SK-N-SH (cell line): ENCODE data around the gene RELT. TPM values are rescaled to one million over a fixed set of nuclear protein-coding genes. Genes with fewer than 3 reads are reported as not detected.

Experiments used
- CTCF ChIA-PET: fragments of 300-600, 350-600 bp; formaldehyde crosslinking; extraction: SDS; loops from one replicate; lab custom pipeline; 2021; lab: Yijun Ruan, JAX
- POLR2A ChIA-PET: fragments of 350-600 bp; sonication (Branson Sonifier 250); formaldehyde crosslinking; extraction: SDS; loops from one replicate; lab custom pipeline; 2020; ENCODE audit warnings: antibody characterized with exemption, inconsistent platforms; lab: Yijun Ruan, JAX
- DNase-seq: peaks from one replicate; pipeline ENCODE4 v3.0.0; 2012
- H2AFZ ChIP-seq: fragments of 200-600 bp; sonication (generic); 2 replicates; pipeline ENCODE4 v1.8.1; 2016; ENCODE audit warnings: antibody characterized with exemption, mild to moderate bottlenecking, low read depth
- H3F3A ChIP-seq: fragments of 200-600 bp; sonication (generic); replicated peaks from 2 replicates; pipeline ENCODE3; 2016; ENCODE audit warnings: antibody characterized with exemption, mild to moderate bottlenecking; ENCODE audit not compliant: insufficient read depth
- H3K27ac ChIP-seq, 2 experiments: fragments of 200-500 bp in 1 of 2; fragments of 200-600 bp in 1 of 2; sonication (Bioruptor generic) in 1 of 2; sonication (generic), shearing (Covaris generic) in 1 of 2; 2 replicates each; pipeline versions ENCODE4 v1.5.1 to v1.6.1; 2014 to 2016; ENCODE audit warnings: low read depth in 2 of 2, inconsistent platforms in 1 of 2, low read length in 1 of 2, mild to moderate bottlenecking in 1 of 2, mixed read lengths in 1 of 2
- H3K27me3 ChIP-seq: fragments of 200-600 bp; sonication (generic), shearing (Covaris generic); 2 replicates; pipeline ENCODE4 v1.6.1; 2016; ENCODE audit warnings: mixed run types; ENCODE audit not compliant: insufficient read depth
- H3K36me3 ChIP-seq, 2 experiments: fragments of 200-500 bp in 1 of 2; fragments of 200-600 bp in 1 of 2; sonication (Bioruptor generic) in 1 of 2; sonication (generic) in 1 of 2; replicated peaks in 1 of 2; 2 replicates each; pipeline versions ENCODE3 to v1.5.1; 2014 to 2016; ENCODE audit warnings: low read length in 1 of 2, mild to moderate bottlenecking in 1 of 2; ENCODE audit not compliant: insufficient read depth in 2 of 2, control insufficient read depth in 1 of 2
- H3K4me1 ChIP-seq, 2 experiments: fragments of 200-500 bp in 1 of 2; fragments of 200-600 bp in 1 of 2; sonication (Bioruptor generic) in 1 of 2; sonication (generic), shearing (Covaris generic) in 1 of 2; 2 replicates each; pipeline versions ENCODE4 v1.5.1 to v1.6.1; 2014 to 2016; ENCODE audit warnings: low read depth in 1 of 2, low read length in 1 of 2, mixed run types in 1 of 2; ENCODE audit not compliant: insufficient read depth in 2 of 2, control insufficient read depth in 1 of 2
- H3K4me2 ChIP-seq: fragments of 200-600 bp; sonication (generic), shearing (Covaris generic); 2 replicates; pipeline ENCODE4 v1.6.1; 2017; ENCODE audit warnings: mixed run types
- H3K4me3 ChIP-seq, 2 experiments: fragments of 200-500 bp in 1 of 2; fragments of 200-600 bp in 1 of 2; sonication (Bioruptor generic) in 1 of 2; sonication (generic), shearing (Covaris generic) in 1 of 2; 2 replicates each; pipeline versions ENCODE4 v1.5.1 to v1.8.1; 2014 to 2016; ENCODE audit warnings: low read depth in 2 of 2, inconsistent platforms in 1 of 2, low read length in 1 of 2, mild to moderate bottlenecking in 1 of 2, mixed read lengths in 1 of 2, moderate library complexity in 1 of 2
- H3K79me2 ChIP-seq: fragments of 200-600 bp; sonication (generic); 2 replicates; pipeline ENCODE4 v1.8.1; 2017; ENCODE audit warnings: mild to moderate bottlenecking; ENCODE audit not compliant: insufficient read depth
- H3K9ac ChIP-seq: fragments of 200-600 bp; sonication (generic); 2 replicates; pipeline ENCODE4 v1.6.1; 2017; ENCODE audit warnings: mixed run types
- H3K9me2 ChIP-seq: fragments of 200-600 bp; sonication (generic); 2 replicates; pipeline ENCODE4 v1.6.1; 2017; ENCODE audit warnings: mixed run types
- H3K9me3 ChIP-seq: fragments of 200-600 bp; sonication (generic); 2 replicates; pipeline ENCODE4 v1.6.1; 2017; ENCODE audit warnings: mixed run types, mild to moderate bottlenecking, moderate library complexity
- H4K20me1 ChIP-seq: fragments of 200-600 bp; sonication (generic); 2 replicates; pipeline ENCODE4 v1.6.1; 2017; ENCODE audit warnings: mild to moderate bottlenecking, mixed run types; ENCODE audit not compliant: insufficient read depth
- ELF1 ChIP-seq: IDR thresholded peaks from 2 replicates; pipeline ENCODE4 v1.4.0; 2012
- GATA2 ChIP-seq: sonication (generic); formaldehyde crosslinking; IDR thresholded peaks from 2 replicates; pipeline ENCODE4 v1.5.0; 2020; ENCODE audit warnings: mild to moderate bottlenecking, missing genetic modification reagents
- MEF2A ChIP-seq: IDR thresholded peaks from 2 replicates; pipeline ENCODE4 v1.4.0; 2012; ENCODE audit warnings: low read depth, borderline replicate concordance
- MXI1 ChIP-seq: IDR thresholded peaks from 2 replicates; pipeline ENCODE4 v1.6.1; 2012; ENCODE audit warnings: mild to moderate bottlenecking, low read depth, low read length, improper control_type of control experiment
- RCOR1 ChIP-seq: fragments of 150-350 bp; IDR thresholded peaks from 2 replicates; pipeline ENCODE4 v1.6.1; 2017; ENCODE audit warnings: antibody characterized with exemption, low read length
- SMC3 ChIP-seq: IDR thresholded peaks from 2 replicates; pipeline ENCODE4 v1.6.1; 2012; ENCODE audit warnings: low read depth, low read length, improper control_type of control experiment
- TAF1 ChIP-seq: IDR thresholded peaks from 2 replicates; pipeline ENCODE4 v1.6.1; 2012; ENCODE audit warnings: low read depth, mild to moderate bottlenecking, low read length, moderate library complexity, borderline replicate concordance
- TCF12 ChIP-seq: IDR thresholded peaks from 2 replicates; pipeline ENCODE4 v1.4.0; 2012
- WGBS: methylation state at CpG from one replicate; pipeline ENCODE4 v1.1.6; 2017; ENCODE audit warnings: low lambda C conversion rate; 5-methylcytosine and 5-hydroxymethylcytosine counted together
- polyA plus RNA-seq, 3 experiments: library from polyadenylated mRNA; depleted of rRNA; stranded (reverse); fragments of >200 nt; gene quantifications; 2 replicates each; pipeline ENCODE4 v1.2.3, GENCODE V29; 2012
- TF ChIP-seq, protein P1 (sequence below): IDR thresholded peaks from 2 replicates; pipeline ENCODE4 v1.4.0; 2012; ENCODE audit warnings: low read depth, borderline replicate concordance
- TF ChIP-seq, protein P2 (sequence below): IDR thresholded peaks from 2 replicates; pipeline ENCODE4 v1.6.1; 2012; ENCODE audit warnings: mild to moderate bottlenecking, low read depth, low read length, moderate library complexity
- TF ChIP-seq, protein P3 (sequence below): IDR thresholded peaks from 2 replicates; pipeline ENCODE4 v1.4.0; 2012; ENCODE audit warnings: low read depth, borderline replicate concordance
- TF ChIP-seq, protein P4 (sequence below): fragments of 200-600 bp; sonication (generic); IDR thresholded peaks from 2 replicates; pipeline ENCODE4 v1.6.1; 2017; ENCODE audit warnings: antibody characterized with exemption, mild to moderate bottlenecking, moderate library complexity

Gene RELT
- polyA plus RNA-seq, 1 of the 3 experiments (the other 2 are of a cell fraction): 4.3 TPM

DNA sequence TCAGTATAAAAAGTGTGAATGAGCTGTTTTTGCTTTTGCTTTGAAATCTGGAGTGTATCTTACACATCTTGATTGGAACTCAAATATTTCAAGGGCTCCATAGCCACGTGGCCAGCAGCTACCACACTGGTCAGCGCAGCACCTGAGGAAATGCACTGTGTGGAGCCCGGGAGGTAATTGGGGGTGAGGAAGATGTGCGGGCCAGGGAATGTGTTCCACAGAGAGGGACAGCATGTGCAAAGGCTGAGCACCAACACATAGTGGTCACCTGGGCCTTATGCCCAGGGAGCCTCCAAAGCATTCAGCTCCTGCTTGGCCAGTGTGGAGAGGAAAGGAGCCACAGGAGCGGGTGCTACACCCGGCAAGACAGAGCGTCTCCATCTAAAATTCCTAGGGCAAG is 20.8 kb downstream of the RELT start:
- Histone ChIP-seq H4K20me1 (peaks cover 3% of the 10 kb centered on the region; the same call in 1 of the 2 replicates), H3K9me2 (no peaks in the 10 kb centered on the region), H3K4me1 (no peaks in the 10 kb centered on the region; a peak in 1 of 4 replicates), H3K9me3 (no peaks in the 10 kb centered on the region), H3K36me3 (peaks cover 0 to under 1% of the 10 kb centered on the region in 2 experiments), H3K4me3 (no peak overlapping the region), H3F3A (peaks cover 9% of the 10 kb centered on the region), H2AFZ (no peak overlapping the region), H3K4me2 (no peak overlapping the region), H3K27ac (no peak overlapping the region; a peak in 1 of 4 replicates), H3K9ac (no peak overlapping the region), H3K79me2 (no peaks in the 10 kb centered on the region), H3K27me3 (no peaks in the 10 kb centered on the region)
- TF ChIP-seq SMC3: no peak
- TF ChIP-seq TCF12: no peak
- TF ChIP-seq ELF1: no peak
- TF ChIP-seq, protein P1, sequence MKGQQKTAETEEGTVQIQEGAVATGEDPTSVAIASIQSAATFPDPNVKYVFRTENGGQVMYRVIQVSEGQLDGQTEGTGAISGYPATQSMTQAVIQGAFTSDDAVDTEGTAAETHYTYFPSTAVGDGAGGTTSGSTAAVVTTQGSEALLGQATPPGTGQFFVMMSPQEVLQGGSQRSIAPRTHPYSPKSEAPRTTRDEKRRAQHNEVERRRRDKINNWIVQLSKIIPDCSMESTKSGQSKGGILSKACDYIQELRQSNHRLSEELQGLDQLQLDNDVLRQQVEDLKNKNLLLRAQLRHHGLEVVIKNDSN: no peak
- TF ChIP-seq, protein P2, sequence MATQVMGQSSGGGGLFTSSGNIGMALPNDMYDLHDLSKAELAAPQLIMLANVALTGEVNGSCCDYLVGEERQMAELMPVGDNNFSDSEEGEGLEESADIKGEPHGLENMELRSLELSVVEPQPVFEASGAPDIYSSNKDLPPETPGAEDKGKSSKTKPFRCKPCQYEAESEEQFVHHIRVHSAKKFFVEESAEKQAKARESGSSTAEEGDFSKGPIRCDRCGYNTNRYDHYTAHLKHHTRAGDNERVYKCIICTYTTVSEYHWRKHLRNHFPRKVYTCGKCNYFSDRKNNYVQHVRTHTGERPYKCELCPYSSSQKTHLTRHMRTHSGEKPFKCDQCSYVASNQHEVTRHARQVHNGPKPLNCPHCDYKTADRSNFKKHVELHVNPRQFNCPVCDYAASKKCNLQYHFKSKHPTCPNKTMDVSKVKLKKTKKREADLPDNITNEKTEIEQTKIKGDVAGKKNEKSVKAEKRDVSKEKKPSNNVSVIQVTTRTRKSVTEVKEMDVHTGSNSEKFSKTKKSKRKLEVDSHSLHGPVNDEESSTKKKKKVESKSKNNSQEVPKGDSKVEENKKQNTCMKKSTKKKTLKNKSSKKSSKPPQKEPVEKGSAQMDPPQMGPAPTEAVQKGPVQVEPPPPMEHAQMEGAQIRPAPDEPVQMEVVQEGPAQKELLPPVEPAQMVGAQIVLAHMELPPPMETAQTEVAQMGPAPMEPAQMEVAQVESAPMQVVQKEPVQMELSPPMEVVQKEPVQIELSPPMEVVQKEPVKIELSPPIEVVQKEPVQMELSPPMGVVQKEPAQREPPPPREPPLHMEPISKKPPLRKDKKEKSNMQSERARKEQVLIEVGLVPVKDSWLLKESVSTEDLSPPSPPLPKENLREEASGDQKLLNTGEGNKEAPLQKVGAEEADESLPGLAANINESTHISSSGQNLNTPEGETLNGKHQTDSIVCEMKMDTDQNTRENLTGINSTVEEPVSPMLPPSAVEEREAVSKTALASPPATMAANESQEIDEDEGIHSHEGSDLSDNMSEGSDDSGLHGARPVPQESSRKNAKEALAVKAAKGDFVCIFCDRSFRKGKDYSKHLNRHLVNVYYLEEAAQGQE: no peak
- TF ChIP-seq, protein P3, sequence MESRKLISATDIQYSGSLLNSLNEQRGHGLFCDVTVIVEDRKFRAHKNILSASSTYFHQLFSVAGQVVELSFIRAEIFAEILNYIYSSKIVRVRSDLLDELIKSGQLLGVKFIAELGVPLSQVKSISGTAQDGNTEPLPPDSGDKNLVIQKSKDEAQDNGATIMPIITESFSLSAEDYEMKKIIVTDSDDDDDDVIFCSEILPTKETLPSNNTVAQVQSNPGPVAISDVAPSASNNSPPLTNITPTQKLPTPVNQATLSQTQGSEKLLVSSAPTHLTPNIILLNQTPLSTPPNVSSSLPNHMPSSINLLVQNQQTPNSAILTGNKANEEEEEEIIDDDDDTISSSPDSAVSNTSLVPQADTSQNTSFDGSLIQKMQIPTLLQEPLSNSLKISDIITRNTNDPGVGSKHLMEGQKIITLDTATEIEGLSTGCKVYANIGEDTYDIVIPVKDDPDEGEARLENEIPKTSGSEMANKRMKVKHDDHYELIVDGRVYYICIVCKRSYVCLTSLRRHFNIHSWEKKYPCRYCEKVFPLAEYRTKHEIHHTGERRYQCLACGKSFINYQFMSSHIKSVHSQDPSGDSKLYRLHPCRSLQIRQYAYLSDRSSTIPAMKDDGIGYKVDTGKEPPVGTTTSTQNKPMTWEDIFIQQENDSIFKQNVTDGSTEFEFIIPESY: no peak
- no peak for TF ChIP-seq GATA2 (CRISPR knock-in tag)
- no peak for DNase-seq
- ChIA-PET POLR2A (no interaction called here), CTCF (interaction anchor here (0.7 to 10.0 kb wide), 10 partner anchors 10 to 265 kb away, joined by 3 to 71 read pairs (median 4); no protein-coding TSS in a partner anchor)
- 91% methylated on average over 6 of the region's 7 CpGs for WGBS

DNA sequence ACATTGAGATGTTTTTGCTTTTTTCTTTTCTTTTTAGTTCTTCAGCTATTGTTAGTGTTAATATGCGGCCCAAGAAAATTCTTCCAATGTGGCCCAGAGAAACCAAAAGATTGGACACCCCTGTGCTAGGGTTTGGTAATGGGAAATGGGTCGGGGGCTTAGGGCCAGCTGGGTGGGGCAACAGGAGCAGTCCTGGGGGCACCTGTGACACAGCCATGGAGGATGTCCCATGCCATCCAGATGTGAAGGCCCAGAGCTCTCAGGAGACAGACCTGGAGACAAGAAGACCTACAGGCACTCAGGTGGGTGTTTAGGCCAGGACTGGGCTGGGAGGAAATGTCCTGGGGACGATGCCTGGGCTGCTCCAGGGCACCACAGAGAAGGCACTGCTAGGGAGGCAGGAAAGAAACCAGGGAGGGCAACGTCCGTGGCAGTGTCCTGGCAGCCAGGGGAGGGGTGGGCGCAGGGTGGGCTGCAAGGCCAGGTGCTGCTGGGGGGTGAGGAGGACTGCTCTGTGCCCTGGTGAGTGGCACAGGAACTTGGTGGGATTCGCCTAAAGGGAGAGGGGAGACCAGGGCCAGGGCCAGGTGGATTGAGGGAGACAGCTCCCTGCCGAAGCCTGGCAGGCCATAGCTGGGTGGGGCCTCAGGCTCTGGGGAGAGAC is 21.4 kb downstream of the RELT start:
- no peaks in the 10 kb centered on the region; a peak in 1 of 4 replicates for H3K4me1 ChIP-seq
- peaks cover 9% of the 10 kb centered on the region for H3F3A ChIP-seq
- no peak overlapping the region for H3K4me2 ChIP-seq
- WGBS: 89% methylated on average over 8 of the region's 8 CpGs
- H3K79me2 ChIP-seq: no peaks in the 10 kb centered on the region
- H3K9me2 ChIP-seq: no peaks in the 10 kb centered on the region
- no peak overlapping the region for H3K9ac ChIP-seq
- TF ChIP-seq TAF1: no peak
- TF ChIP-seq, protein P4, sequence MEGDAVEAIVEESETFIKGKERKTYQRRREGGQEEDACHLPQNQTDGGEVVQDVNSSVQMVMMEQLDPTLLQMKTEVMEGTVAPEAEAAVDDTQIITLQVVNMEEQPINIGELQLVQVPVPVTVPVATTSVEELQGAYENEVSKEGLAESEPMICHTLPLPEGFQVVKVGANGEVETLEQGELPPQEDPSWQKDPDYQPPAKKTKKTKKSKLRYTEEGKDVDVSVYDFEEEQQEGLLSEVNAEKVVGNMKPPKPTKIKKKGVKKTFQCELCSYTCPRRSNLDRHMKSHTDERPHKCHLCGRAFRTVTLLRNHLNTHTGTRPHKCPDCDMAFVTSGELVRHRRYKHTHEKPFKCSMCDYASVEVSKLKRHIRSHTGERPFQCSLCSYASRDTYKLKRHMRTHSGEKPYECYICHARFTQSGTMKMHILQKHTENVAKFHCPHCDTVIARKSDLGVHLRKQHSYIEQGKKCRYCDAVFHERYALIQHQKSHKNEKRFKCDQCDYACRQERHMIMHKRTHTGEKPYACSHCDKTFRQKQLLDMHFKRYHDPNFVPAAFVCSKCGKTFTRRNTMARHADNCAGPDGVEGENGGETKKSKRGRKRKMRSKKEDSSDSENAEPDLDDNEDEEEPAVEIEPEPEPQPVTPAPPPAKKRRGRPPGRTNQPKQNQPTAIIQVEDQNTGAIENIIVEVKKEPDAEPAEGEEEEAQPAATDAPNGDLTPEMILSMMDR: no peak
- no peak for TF ChIP-seq RCOR1
- TF ChIP-seq MEF2A: no peak
- TF ChIP-seq MXI1: no peak
- no peak for TF ChIP-seq GATA2 (CRISPR knock-in tag)
- peaks cover 3% of the 10 kb centered on the region; the same call in 1 of the 2 replicates for H4K20me1 ChIP-seq
- no peaks in the 10 kb centered on the region for H3K9me3 ChIP-seq
- H3K27me3 ChIP-seq: no peaks in the 10 kb centered on the region
- no peak overlapping the region for H2AFZ ChIP-seq
- H3K36me3 ChIP-seq: peaks cover 0 to 7% of the 10 kb centered on the region in 2 experiments
- ChIA-PET CTCF (interaction anchor here (0.7 to 10.0 kb wide), 11 partner anchors 9 to 264 kb away, joined by 3 to 71 read pairs (median 4); no protein-coding TSS in a partner anchor), POLR2A (no interaction called here)
- H3K4me3 ChIP-seq: no peak overlapping the region
- no peak overlapping the region for H3K27ac ChIP-seq
- DNase-seq: no peak
